Kidney glomerular epithelial cell (primary cell): ENCODE results near the gene RUNX1.
A peak's percentile ranks its signal among the peaks of the same experiment; 100 is the strongest.

Experiments used
- DNase-seq: peaks from one replicate; lab custom pipeline; 2025; lab: John Stamatoyannopoulos, UW

The RUNX1 gene

GRCh38 chr21:34782506-34783360 is 266.4 kb downstream of the RUNX1 start:
- peak; percentile 24 for DNase-seq

DNA sequence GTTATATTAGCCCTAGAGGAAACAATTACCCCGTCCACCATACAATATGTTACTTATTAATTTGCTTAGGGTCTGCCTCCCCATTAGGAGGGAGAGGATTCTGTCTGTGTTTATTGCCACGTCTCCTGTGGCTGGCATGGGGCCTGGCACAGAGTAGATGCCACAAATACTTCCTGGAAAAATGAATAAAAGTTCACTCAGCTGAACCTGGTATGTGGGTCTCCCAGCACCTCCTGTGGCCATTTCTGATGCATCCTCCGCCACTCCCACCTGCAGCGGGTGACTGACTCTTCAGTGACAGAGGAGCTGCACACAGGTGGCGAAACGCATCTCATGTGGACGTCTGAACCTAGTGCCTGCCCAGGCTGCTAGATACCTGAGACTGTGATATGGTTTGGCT is 267.6 kb downstream of the RUNX1 start:
- peak; percentile 64 for DNase-seq

GRCh38 chr21:34779860-34780259 is 269.2 kb downstream of the RUNX1 start:
- DNase-seq = no peak

DNA sequence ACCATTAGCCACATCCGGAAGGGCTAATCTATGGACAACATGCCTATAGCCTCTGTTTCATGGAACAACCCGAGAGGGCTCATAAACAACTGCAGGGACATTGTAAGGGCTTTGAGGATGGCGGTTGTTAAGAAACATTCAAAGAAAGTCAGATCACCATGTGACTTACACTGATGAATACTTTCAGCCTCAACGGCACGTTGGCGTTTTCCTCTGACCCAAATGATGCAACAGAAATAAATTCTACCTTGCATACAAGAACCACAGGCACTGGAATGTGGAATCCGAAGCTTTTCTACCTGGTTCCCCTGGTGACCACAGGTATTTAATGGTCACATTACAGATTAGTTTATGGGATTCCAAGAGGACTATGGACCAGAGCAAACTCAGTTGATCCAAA is 273.3 kb downstream of the RUNX1 start:
- peak; percentile 25 for DNase-seq

DNA sequence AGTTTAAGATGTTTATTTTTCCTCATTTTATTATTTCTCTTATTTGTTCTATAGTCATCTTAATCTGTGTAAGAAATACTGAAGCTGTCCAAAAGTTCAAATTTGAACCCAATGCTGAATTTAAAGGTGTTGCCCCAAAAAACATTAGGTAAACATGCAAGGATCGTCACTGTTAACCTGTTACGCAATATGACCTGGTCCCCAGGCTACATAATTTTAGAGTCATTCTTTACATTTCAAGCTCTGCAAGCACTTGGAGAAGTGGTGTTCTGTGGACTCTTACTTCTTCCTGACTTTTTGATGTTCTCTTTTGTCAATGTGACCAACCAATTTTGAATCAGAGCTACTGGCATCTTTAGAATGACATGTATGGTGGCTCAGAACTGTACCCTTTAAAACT is 274.4 kb downstream of the RUNX1 start:
- DNase-seq = no peak

- peak; percentile 29 for DNase-seq
Observed at GRCh38 chr21:34771512-34772028, 277.5 kb downstream of the RUNX1 start.

DNA sequence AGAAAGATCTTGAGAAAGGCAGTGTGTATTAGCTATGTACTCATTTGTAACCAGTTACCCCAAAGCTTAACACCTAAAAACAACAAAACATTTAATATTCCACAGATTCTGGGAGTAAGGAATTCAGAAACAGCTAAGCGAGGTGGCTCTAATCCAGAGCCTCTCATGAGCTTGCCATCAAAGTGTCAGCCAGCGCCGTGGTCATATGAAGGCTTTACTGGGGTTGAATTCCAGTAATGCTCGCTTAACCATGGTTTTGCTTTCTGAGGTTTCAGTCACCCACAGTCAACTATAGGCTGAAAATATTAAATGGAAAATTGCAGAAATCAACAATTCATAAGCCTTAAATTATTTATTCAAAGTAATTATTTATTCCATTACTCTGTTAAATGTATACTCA is 278.5 kb downstream of the RUNX1 start:
- DNase-seq = no peak

- DNase-seq = no peak
Observed at GRCh38 chr21:34768326-34768725, 280.8 kb downstream of the RUNX1 start.

DNA sequence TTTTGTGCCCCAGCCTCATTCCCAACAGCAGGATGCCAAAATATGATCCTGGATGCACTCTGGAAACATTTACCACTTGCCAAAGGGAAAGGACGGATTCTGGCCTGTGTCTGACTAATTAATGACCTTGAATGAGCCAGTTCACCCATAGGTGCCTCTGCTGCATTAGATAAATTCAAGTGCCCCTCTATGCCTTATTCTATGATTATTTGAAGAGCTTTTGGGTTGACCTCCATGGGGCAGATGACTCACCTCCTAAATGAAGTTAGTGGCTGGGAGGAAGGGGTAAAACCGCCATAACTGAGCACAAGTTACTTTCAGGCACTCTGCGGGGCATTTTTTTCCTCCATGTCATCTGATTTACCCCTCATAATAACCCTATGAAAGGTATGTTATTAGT is 282.2 kb downstream of the RUNX1 start:
- no peak for DNase-seq

DNA sequence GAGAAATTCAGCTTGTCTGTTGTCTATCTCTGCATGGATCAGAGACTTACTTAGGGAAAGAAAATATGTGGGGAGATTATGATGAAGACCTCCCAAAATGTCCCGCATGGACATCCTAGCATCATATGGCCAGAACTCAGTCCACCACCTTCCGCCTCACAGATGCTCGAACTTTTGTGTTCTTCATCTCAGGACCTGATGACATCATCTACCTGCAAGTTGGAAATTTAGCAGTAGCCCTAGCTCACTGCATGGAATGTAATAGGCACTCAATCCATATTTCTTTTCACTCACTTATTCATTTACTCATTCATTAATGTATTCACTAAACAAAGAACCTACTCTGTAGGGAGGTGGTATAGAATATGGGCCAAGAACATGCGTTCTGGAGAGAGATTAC is 283.5 kb downstream of the RUNX1 start:
- DNase-seq = no peak

DNA sequence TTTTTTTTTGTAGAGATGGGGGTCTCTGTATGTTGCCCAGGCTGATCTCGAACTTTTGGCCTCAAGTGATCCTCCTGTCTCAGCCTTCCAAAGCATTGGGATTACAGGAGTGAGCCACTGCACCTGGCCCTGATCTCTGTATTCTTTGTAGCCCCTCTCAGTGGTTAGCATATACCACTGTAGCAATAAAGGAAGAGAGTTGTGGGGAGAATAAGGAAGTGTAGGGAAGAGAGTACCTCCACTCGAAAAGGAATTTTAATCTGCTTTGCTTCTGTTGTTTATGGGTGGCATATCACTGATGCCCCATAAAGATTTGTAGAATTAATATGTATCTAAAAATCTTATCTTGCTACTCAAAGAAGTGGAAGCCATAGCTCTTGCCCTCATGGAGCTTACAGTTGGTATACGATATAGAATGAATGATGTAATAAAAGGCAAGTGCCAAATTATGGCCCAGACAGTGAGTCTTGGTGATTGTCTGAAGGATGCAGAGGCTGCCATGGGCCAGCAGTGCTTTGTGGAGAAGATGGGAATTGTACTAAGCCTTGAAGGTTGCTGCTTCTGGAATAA is 284.3 kb downstream of the RUNX1 start:
- no peak for DNase-seq

- no peak for DNase-seq
Observed at GRCh38 chr21:34762786-34763185, 286.3 kb downstream of the RUNX1 start.

GRCh38 chr21:34761758-34762330 is 287.3 kb downstream of the RUNX1 start:
- peak; percentile 73 for DNase-seq

DNA sequence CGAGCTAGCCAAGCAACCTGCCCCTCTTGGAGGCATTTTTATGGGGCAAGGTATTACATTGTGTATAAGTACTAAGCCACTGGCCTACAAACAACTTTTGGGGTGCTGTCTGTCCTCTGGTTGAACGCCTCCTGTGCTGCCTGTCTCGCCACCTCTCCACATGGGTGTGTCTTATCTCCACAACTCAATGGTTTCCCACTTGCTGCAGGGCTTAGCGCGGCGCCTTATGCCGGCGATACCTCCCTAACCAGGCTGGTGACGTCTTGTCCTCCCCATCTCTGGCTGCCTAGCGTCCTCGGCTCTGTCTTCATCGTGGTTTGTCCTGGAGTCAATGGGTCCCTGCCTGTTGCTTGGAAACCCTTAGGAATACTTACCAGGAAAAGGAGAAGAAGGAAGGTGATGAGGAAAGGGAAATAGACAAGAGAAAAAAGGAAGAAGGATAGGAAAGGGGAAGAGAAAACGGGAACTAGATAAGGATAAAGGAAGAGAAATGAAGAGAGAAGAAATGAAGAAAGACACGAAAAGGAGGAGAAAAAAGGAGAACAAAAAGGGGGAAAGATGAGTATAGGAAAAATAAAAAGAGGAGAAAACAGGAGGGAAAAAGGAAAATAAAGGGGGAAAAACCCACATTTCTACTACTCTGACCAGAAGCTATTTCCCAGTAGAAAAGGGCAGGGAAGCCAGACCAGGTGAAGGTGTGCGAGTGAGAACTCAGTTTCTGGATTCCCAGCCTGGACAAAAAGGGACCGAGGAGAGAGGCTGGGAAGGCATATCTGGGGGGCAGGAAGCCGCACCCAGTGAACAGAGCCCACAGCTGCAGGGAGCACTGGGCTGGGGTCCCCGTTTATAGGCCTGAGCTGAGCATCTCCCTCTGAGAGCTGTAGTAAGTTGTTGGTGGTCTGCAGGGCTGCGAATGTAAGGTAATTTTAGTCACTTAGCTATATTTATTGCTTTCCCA is 294.1 kb downstream of the RUNX1 start:
- DNase-seq = no peak

DNA sequence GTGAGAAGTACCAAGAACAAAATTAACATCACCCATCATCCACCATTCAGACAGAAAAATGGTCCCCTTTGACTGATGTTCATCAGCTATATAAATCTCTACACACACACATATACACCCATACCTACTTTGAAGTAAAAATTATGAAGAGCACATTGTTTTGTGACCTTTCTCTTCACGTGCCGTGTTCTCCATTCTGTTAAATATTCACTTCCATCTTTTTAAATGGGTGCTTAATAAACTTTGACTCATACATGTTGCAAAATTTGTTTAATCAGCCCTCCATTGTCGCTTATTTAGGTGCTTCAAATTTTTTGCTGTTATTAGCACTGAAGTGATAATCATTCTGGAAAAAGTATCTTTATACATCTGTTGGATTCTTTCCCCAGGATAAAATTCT is 300.2 kb downstream of the RUNX1 start:
- DNase-seq = no peak

- DNase-seq = peak; percentile 69
Observed at GRCh38 chr21:34745557-34746255, 303.4 kb downstream of the RUNX1 start.

DNA sequence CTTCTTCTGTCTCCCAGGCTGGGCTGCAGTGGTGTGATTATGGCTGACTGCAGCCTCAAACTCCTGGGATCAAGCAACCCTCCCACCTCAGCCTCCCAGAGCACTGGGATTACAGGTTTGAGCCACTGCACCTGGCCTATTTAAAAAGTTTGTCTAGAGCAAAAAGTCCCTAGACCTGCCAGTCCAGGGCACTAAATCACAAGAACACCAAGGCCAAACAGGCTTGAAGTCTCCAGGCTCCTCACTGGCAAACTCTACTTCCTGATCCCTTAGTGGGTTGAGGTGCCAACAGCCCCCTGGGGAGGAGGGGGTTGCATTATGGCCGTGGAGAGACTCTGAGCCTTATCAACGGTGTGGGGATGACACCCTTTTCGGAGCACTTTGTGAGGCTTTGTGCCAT is 304.3 kb downstream of the RUNX1 start:
- DNase-seq = no peak

DNA sequence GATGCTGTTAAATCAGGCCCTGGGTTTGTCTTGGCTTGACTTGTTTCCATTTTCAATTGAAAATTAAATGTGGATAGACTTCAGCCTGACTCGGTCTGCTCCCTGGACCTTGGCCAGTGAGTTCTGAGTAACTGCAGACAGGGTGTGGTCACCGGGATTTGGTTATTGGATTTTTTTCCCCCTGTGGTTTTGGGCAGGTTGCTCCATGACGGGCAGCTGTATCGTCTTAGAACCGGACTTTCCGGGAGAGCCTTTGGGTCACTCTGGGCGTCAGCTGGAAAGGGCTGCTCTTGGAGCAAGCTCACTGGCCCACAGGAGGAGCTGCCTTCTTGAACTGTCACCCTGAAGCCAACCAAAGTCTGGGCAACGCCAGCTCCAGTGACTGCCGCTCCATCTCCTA is 305.3 kb downstream of the RUNX1 start:
- DNase-seq = no peak

- no peak for DNase-seq
Observed at GRCh38 chr21:34743285-34743684, 305.8 kb downstream of the RUNX1 start.

DNA sequence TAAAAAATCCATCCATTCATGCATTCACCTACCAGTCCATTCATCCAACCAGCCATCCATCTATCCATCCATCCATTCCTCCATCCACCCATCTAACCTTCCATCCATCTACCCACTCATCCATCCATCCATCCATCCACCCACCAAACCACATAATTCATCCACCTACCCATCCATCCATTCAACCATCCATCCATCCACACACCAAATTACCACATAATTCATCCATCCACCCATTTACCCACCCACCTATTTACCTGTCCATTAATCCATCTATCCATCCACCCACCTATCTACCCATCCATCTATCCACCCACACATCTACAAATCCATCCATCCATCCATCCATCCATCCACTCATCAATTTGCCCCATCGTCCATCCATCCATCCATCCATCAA is 308.9 kb downstream of the RUNX1 start:
- DNase-seq = no peak
